Vagina (tissue), 2 donors: Measurements from ENCODE around the gene PROSER2. TPM values are rescaled to one million over a fixed set of nuclear protein-coding genes. Genes with fewer than 3 reads are reported as not detected.
A peak's percentile ranks its signal among the peaks of the same experiment; 100 is the strongest.

Source experiments
- DNase-seq, 2 donors: peaks; one replicate each; pipeline ENCODE4 v3.0.0-alpha.2; 2017; ENCODE audit errors: extremely low spot score in 2 of 2
- H3K27ac ChIP-seq: fragments of 200-600 bp; sonication (generic); one replicate; pipeline ENCODE4 v1.5.1; 2019
- H3K27me3 ChIP-seq: fragments of 200-600 bp; sonication (generic); one replicate; pipeline ENCODE4 v1.5.1; 2019
- H3K36me3 ChIP-seq, 2 donors: fragments of 200-600 bp; sonication (generic); one replicate each; pipeline ENCODE4 v1.5.1; 2017 to 2019
- H3K4me1 ChIP-seq: fragments of 200-600 bp; sonication (generic); one replicate; pipeline ENCODE4 v1.5.1; 2019
- H3K4me3 ChIP-seq, 2 donors: fragments of 200-600 bp; sonication (generic); 1 replicate in 1 of 2; 2 replicates in 1 of 2; pipeline ENCODE4 v1.5.1; 2016 to 2019
- H3K9me3 ChIP-seq: fragments of 200-600 bp; sonication (generic); one replicate; pipeline ENCODE4 v1.5.1; 2019
- CTCF ChIP-seq, 3 experiments: fragments of 450-650 bp in 2 of 3; fragments of 200-600 bp in 1 of 3; sonication (generic) in 1 of 3; IDR thresholded peaks; one replicate each; pipeline ENCODE4 v1.5.1; 2017 to 2019; ENCODE audit warnings: antibody characterized with exemption in 3 of 3, mild to moderate bottlenecking in 2 of 3, moderate library complexity in 2 of 3
- POLR2A ChIP-seq, 2 donors: fragments of 450-650 bp; IDR thresholded peaks; one replicate each; pipeline ENCODE4 v1.6.1; 2017; ENCODE audit warnings: antibody characterized with exemption in 2 of 2, mild to moderate bottlenecking in 2 of 2, moderate library complexity in 2 of 2
- POLR2AphosphoS5 ChIP-seq, 2 donors: sonication (generic); formaldehyde crosslinking; IDR thresholded peaks; one replicate each; pipeline ENCODE4 v1.9.0; 2017; ENCODE audit warnings: antibody characterized with exemption in 2 of 2, mild to moderate bottlenecking in 2 of 2, low read depth in 1 of 2; ENCODE audit not compliant: insufficient read depth in 1 of 2
- intact Hi-C: fragments of 100-400 bp; cut with DNase I; formaldehyde crosslinking; loops from one replicate; pipeline ENCODE4 v1.15.1; 2023
- total RNA-seq: library from RNA; depleted of rRNA; stranded (reverse); fragments of >200 nt; gene quantifications from one replicate; pipeline ENCODE4 v1.2.3, GENCODE V29; 2016

The PROSER2 gene
- total RNA-seq, 1 donor from 2014 or later, result 8.1 TPM

GRCh38 chr10:11874568-11875493, 51.7 kb downstream of the PROSER2 start:
- DNase-seq, result no peak
- H3K36me3 ChIP-seq, result no peaks in the 10 kb centered on the region
- no peak overlapping the region for H3K4me3 ChIP-seq
- intact Hi-C loops, result no loop called here
- no peaks in the 10 kb centered on the region for H3K27me3 ChIP-seq
- H3K27ac ChIP-seq, result peak overlapping the region; percentile 42
- H3K4me1 ChIP-seq, result peaks cover 29% of the 10 kb centered on the region
- H3K9me3 ChIP-seq, result no peaks in the 10 kb centered on the region
- TF ChIP-seq POLR2A (IDR thresholded peaks at IDR 0.05), result no peak
- no peak for TF ChIP-seq CTCF (IDR thresholded peaks at IDR 0.05)
- no peak for TF ChIP-seq POLR2AphosphoS5 (IDR thresholded peaks at IDR 0.05; ENCODE audit: insufficient read depth in 1 of 2, low read depth in 1 of 2)

GRCh38 chr10:11875494-11876281, 52.5 kb downstream of the PROSER2 start:
- intact Hi-C loops, result no loop called here
- Histone ChIP-seq H3K27me3 (no peaks in the 10 kb centered on the region), H3K9me3 (no peaks in the 10 kb centered on the region), H3K4me1 (peaks cover 23% of the 10 kb centered on the region), H3K36me3 (no peaks in the 10 kb centered on the region), H3K27ac (peak overlapping the region; percentile 42), H3K4me3 (no peak overlapping the region)
- TF ChIP-seq POLR2A (IDR thresholded peaks at IDR 0.05) (no peak), CTCF (IDR thresholded peaks at IDR 0.05) (no peak), POLR2AphosphoS5 (IDR thresholded peaks at IDR 0.05; ENCODE audit: insufficient read depth in 1 of 2, low read depth in 1 of 2) (peak; percentile 53 to 76)
- peak in 1 of 2 donors; percentile 92 for DNase-seq

- Histone ChIP-seq H3K27me3 (no peaks in the 10 kb centered on the region), H3K4me3 (no peak overlapping the region), H3K4me1 (peaks cover 22% of the 10 kb centered on the region), H3K27ac (peak overlapping the region; percentile 25), H3K9me3 (no peaks in the 10 kb centered on the region), H3K36me3 (no peaks in the 10 kb centered on the region)
- intact Hi-C loops, result no loop called here
- no peak for DNase-seq
- TF ChIP-seq CTCF (IDR thresholded peaks at IDR 0.05) (no peak), POLR2A (IDR thresholded peaks at IDR 0.05) (no peak), POLR2AphosphoS5 (IDR thresholded peaks at IDR 0.05; ENCODE audit: insufficient read depth in 1 of 2, low read depth in 1 of 2) (no peak)
Observed at GRCh38 chr10:11876324-11876723, 53.2 kb downstream of the PROSER2 start.

- H3K27me3 ChIP-seq, result no peaks in the 10 kb centered on the region
- H3K4me1 ChIP-seq, result peaks cover 22% of the 10 kb centered on the region
- intact Hi-C loops, result no loop called here
- no peak for TF ChIP-seq POLR2A (IDR thresholded peaks at IDR 0.05)
- no peak for TF ChIP-seq POLR2AphosphoS5 (IDR thresholded peaks at IDR 0.05; ENCODE audit: insufficient read depth in 1 of 2, low read depth in 1 of 2)
- no peak for TF ChIP-seq CTCF (IDR thresholded peaks at IDR 0.05)
- H3K4me3 ChIP-seq, result no peak overlapping the region
- no peaks in the 10 kb centered on the region for H3K9me3 ChIP-seq
- H3K36me3 ChIP-seq, result no peaks in the 10 kb centered on the region
- no peak for DNase-seq
- no peak overlapping the region for H3K27ac ChIP-seq
Observed at GRCh38 chr10:11876805-11877590, 53.8 kb downstream of the PROSER2 start.
